Cardiac fibroblast (primary cell): ENCODE measurements around the gene TRIM9.

Experiments used
- DNase-seq, 2 donors: peaks; one replicate each; pipeline versions ENCODE4 v3.0.0 to v3.0.0-alpha.2; 2010; ENCODE audit warnings: low read depth in 2 of 2
- H3K4me3 ChIP-seq, 2 donors: replicated peaks in 1 of 2; 1 replicate in 1 of 2; 2 replicates in 1 of 2; pipeline ENCODE4 v1.5.1; 2011; ENCODE audit warnings: low read depth in 2 of 2, low read length in 2 of 2, mild to moderate bottlenecking in 2 of 2, moderate library complexity in 1 of 2
- CTCF ChIP-seq: IDR thresholded peaks from one replicate; pipeline ENCODE4 v1.5.1; 2011; ENCODE audit warnings: low read depth, mild to moderate bottlenecking, low read length, inconsistent platforms

The TRIM9 gene

DNA sequence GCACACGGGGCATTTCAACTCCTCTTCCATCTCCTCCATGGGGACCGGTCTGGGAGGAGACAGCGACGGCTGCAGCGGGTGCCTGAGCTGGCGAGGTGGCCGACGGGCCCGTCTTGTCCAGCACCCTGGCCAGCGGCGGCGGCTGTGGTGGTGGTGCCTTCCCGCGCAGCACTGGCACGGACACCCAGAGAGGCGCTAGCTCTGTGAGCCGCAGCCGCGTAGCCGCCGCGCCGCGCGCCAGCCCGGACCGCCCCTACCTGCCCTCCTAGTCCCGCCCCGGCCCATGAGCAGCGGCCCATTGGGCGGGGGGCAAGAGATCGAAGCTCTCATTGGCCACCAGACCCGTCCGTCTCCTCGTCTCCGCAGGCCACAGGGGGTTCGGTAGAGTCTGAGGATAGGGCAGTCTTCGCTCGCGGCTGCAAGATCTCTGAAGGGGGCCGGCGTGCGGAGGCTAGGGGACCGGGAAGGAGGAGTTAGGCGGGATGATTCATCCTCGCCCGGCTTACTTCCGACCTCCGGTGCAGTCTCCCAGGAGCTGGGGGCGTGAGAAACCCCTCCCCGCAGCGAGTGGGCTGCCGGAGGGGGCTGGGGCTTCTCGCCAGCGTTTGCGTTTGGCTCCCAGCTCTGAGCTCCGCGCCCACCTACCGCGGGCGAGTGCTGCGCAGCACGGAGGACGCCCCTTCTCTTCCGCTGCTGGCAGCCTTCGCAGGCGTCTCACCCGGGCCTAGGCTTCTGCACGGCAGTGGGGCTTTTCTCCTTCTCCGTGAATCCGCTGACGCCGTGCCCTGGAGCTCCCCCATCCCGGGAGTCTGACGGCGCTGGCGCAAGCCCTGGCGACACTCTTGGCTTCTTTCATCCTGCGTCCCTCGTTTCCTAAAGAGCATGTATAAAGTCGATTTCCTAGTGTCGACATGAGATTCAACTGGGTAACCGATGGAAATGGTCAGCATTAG, at the start of gene TRIM9:
Gene TRIM9, minus strand, starts transcription at position 205 of the 953 bp plus-strand sequence. Its CDS starts 166 bp downstream, at position 39.
- TF ChIP-seq CTCF = no peak
- DNase-seq = peak; percentile 89 to 98
- H3K4me3 ChIP-seq = peak within 1 kb of the TSS; percentile 57 to 66

GRCh38 chr14:51140856-51141255, 46.0 kb upstream of the TRIM9 start:
- no peak for TF ChIP-seq CTCF
- H3K4me3 ChIP-seq = no peak overlapping the region
- DNase-seq = no peak

- no peak overlapping the region for H3K4me3 ChIP-seq
- TF ChIP-seq CTCF = no peak
- no peak for DNase-seq
Observed at GRCh38 chr14:51140338-51140737, 45.4 kb upstream of the TRIM9 start.

GRCh38 chr14:51139121-51139681, 44.3 kb upstream of the TRIM9 start:
- no peak for TF ChIP-seq CTCF
- no peak overlapping the region for H3K4me3 ChIP-seq
- DNase-seq = no peak

- TF ChIP-seq CTCF = no peak
- no peak overlapping the region for H3K4me3 ChIP-seq
- no peak for DNase-seq
Observed at GRCh38 chr14:51138404-51139103, 43.6 kb upstream of the TRIM9 start.

GRCh38 chr14:51131516-51131915, 36.6 kb upstream of the TRIM9 start:
- H3K4me3 ChIP-seq = no peak overlapping the region
- no peak for DNase-seq
- no peak for TF ChIP-seq CTCF
